Adrenal gland (tissue), 12 donors: ENCODE results near the gene TNS3. TPM values are rescaled to one million over a fixed set of nuclear protein-coding genes. Genes with fewer than 3 reads are reported as not detected.
"Not testable (repeated sequence)": the region's sequence is repeated elsewhere in the genome, so short reads cannot be mapped to it uniquely, and the experiment has no call there.

Source experiments
- DNase-seq, 7 donors: peaks; one replicate each; pipeline ENCODE4 v3.0.0-alpha.2; 2019 to 2020
- H3K27ac ChIP-seq, 5 donors: fragments of 200-600 bp; sonication (generic) in 4 of 5; 1 replicate in 3 of 5; 2 replicates in 2 of 5; pipeline versions ENCODE4 v1.5.1 to v1.8.0; 2016 to 2020; ENCODE audit warnings: mild to moderate bottlenecking in 1 of 5
- H3K27me3 ChIP-seq: fragments of 200-600 bp; 2 replicates; pipeline ENCODE4 v1.8.0; 2021
- H3K36me3 ChIP-seq, 2 donors: fragments of 200-600 bp; replicated peaks in 1 of 2; 1 replicate in 1 of 2; 2 replicates in 1 of 2; pipeline versions ENCODE4 v1.5.1 to v1.8.0; 2018 to 2022
- H3K4me1 ChIP-seq, 2 donors: fragments of 200-600 bp; replicated peaks in 1 of 2; 1 replicate in 1 of 2; 2 replicates in 1 of 2; pipeline versions ENCODE4 v1.5.1 to v1.8.0; 2018 to 2021
- H3K4me3 ChIP-seq, 4 donors: fragments of 200-600 bp; sonication (generic) in 3 of 4; one replicate each; pipeline ENCODE4 v1.5.1; 2016 to 2018
- H3K9me3 ChIP-seq, 3 donors: fragments of 200-600 bp; sonication (generic) in 1 of 3; replicated peaks in 1 of 3; 1 replicate in 2 of 3; 2 replicates in 1 of 3; pipeline versions ENCODE4 v1.5.1 to v1.8.0; 2016 to 2021
- CTCF ChIP-seq, 6 experiments: fragments of 450-650 bp in 4 of 6; fragments of 200-600 bp in 2 of 6; sonication (generic) in 1 of 6; IDR thresholded peaks; 1 replicate in 5 of 6; 2 replicates in 1 of 6; pipeline versions ENCODE4 v1.5.1 to v1.8.0; 2016 to 2021; ENCODE audit warnings: antibody characterized with exemption in 6 of 6, mild to moderate bottlenecking in 2 of 6, moderate library complexity in 1 of 6
- POLR2A ChIP-seq, 2 donors: fragments of 450-650 bp; IDR thresholded peaks; one replicate each; pipeline ENCODE4 v1.6.1; 2017; ENCODE audit warnings: antibody characterized with exemption in 2 of 2, mild to moderate bottlenecking in 2 of 2, moderate library complexity in 1 of 2
- WGBS, 4 donors: extraction: QIAGEN DNeasy Blood & Tissue Kit in 2 of 4; methylation state at CpG; one replicate each; pipeline versions ENCODE4 v1.1.5 to v1.1.7; 2013 to 2017; 5-methylcytosine and 5-hydroxymethylcytosine counted together
- intact Hi-C, 2 donors: fragments of 100-400 bp; cut with DNase I; formaldehyde crosslinking; loops; one replicate each; pipeline versions ENCODE4 v1.14.1 to v1.15.0; 2022 to 2023
- polyA plus RNA-seq, 3 donors: library from polyadenylated mRNA; stranded (reverse); fragments of 200-250 nt in 2 of 3; fragments of 350-450 nt in 1 of 3; fragmentation: Illumina TruSeq in 1 of 3; extraction: RNeasy Lipid Tissue Mini Kit (QIAGEN cat#74804) in 1 of 3; gene quantifications; one replicate each; pipeline ENCODE4 v1.2.3, GENCODE V29; 2013 to 2014
- total RNA-seq, 9 donors: library from RNA; depleted of rRNA in 4 of 9; stranded (reverse); fragments of >200 nt in 4 of 9; fragments of 120-200 nt in 1 of 9; fragmentation: NEBNext Ultra II Directional in 1 of 9; extraction: Animal tissue kit (Norgen Biotek cat#: 25700) in 1 of 9; gene quantifications; one replicate each; pipeline versions ENCODE4 v1.1.0 to v1.2.4, GENCODE V29; 2013 to 2023
- donor health status: healthy with polysubstance abuse.
- donor health status: Bipolar disorder and iron deficiency.
- donor health status: DM: yes; HTN: yes; CAD: no.
- donor health status: DM: no; HTN: no; CAD: no.
- donor health status: DM: no; HTN: no; CAD: no.
- donor health status: DM: yes; HTN: yes; CAD: no.

Gene TNS3
- total and polyA plus RNA-seq, 12 donors: 21.0 to 188 (median 99.8) TPM

GRCh38 chr7:47605816-47606575 lies 24.1 kb upstream of the TNS3 start:
- Histone ChIP-seq H3K36me3 (no peaks in the 10 kb centered on the region), H3K27me3 (no peaks in the 10 kb centered on the region), H3K9me3 (no peaks in the 10 kb centered on the region), H3K4me1 (peaks cover 6 to 12% of the 10 kb centered on the region in 2 donors), H3K27ac (peak overlapping the region in 1 of 5 donors; percentile 48), H3K4me3 (no peak overlapping the region)
- DNase-seq: no peak
- 94 to 95% (median 95%) methylated on average over 7 to 9 of the region's 9 CpGs for WGBS, 4 donors
- TF ChIP-seq CTCF (IDR thresholded peaks at IDR 0.05): no peak
- no peak for TF ChIP-seq POLR2A (IDR thresholded peaks at IDR 0.05)
- intact Hi-C loops: no loop called here

- Histone ChIP-seq H3K4me1 (peaks cover 15 to 23% of the 10 kb centered on the region in 2 donors), H3K9me3 (no peaks in the 10 kb centered on the region), H3K4me3 (no peak overlapping the region), H3K36me3 (no peaks in the 10 kb centered on the region), H3K27ac (peak overlapping the region in 2 of 5 donors; percentile 29 to 83), H3K27me3 (no peaks in the 10 kb centered on the region)
- TF ChIP-seq POLR2A (IDR thresholded peaks at IDR 0.05) (no peak), CTCF (IDR thresholded peaks at IDR 0.05) (no peak)
- WGBS, 4 donors: 74 to 81% (median 78%) methylated on average over 3 of the region's 3 CpGs
- DNase-seq: no peak
- intact Hi-C loops: no loop called here
These were observed 22.6 kb upstream of the TNS3 start for GRCh38 chr7:47604496-47604890.

- H3K4me3 ChIP-seq, H3K9me3 ChIP-seq, H3K36me3 ChIP-seq, intact Hi-C loops, DNase-seq, H3K27me3 ChIP-seq, H3K27ac ChIP-seq: not testable (repeated sequence)
- 80 to 92% (median 83%) methylated on average over 13 of the region's 13 CpGs for WGBS, 4 donors
- H3K4me1 ChIP-seq: peaks cover 15 to 23% of the 10 kb centered on the region in 2 donors
These were observed 21.8 kb upstream of the TNS3 start for GRCh38 chr7:47603514-47604255.

GRCh38 chr7:47602272-47603004 lies 20.5 kb upstream of the TNS3 start:
- Histone ChIP-seq H3K27me3 (no peaks in the 10 kb centered on the region), H3K36me3 (no peaks in the 10 kb centered on the region), H3K4me3 (no peak overlapping the region), H3K27ac (no peak overlapping the region), H3K9me3 (no peaks in the 10 kb centered on the region), H3K4me1 (peaks cover 15 to 23% of the 10 kb centered on the region in 2 donors)
- TF ChIP-seq CTCF (IDR thresholded peaks at IDR 0.05): no peak
- TF ChIP-seq POLR2A (IDR thresholded peaks at IDR 0.05): no peak
- DNase-seq: no peak
- intact Hi-C loops: no loop called here
- 85 to 94% (median 87%) methylated on average over 7 of the region's 7 CpGs for WGBS, 4 donors
